Psoas muscle (tissue), 8 donors: ENCODE results near the gene PPFIA1. TPM values are rescaled to one million over a fixed set of nuclear protein-coding genes. Genes with fewer than 3 reads are reported as not detected.
"Not testable (repeated sequence)": the region's sequence is repeated elsewhere in the genome, so short reads cannot be mapped to it uniquely, and the experiment has no call there.

Experiments used
- ATAC-seq, 4 donors: fragments of 200-7000 bp; cut with Tn5 transposase; one replicate each; pipeline ENCODE4 v1.9.1; 2020; ENCODE audit warnings: moderate library complexity in 3 of 4, mild to moderate bottlenecking in 2 of 4
- DNase-seq, 2 donors: peaks; one replicate each; pipeline ENCODE4 v3.0.0-alpha.2; 2020
- H3K27ac ChIP-seq: fragments of 200-600 bp; one replicate; pipeline ENCODE4 v1.8.0; 2022
- H3K27me3 ChIP-seq, 3 donors: fragments of 200-600 bp in 1 of 3; one replicate each; pipeline versions ENCODE4 v1.6.1 to v1.8.0; 2013 to 2022; ENCODE audit warnings: low read length in 2 of 3, mild to moderate bottlenecking in 2 of 3, moderate library complexity in 1 of 3; ENCODE audit not compliant: insufficient read depth in 3 of 3
- H3K36me3 ChIP-seq, 2 donors: fragments of 200-600 bp in 1 of 2; one replicate each; pipeline versions ENCODE4 v1.6.1 to v1.8.0; 2013 to 2022; ENCODE audit warnings: low read depth in 1 of 2, mild to moderate bottlenecking in 1 of 2, moderate library complexity in 1 of 2; ENCODE audit not compliant: insufficient read depth in 1 of 2
- H3K4me1 ChIP-seq: fragments of 200-600 bp; one replicate; pipeline ENCODE4 v1.8.0; 2022
- H3K4me3 ChIP-seq: fragments of 200-600 bp; one replicate; pipeline ENCODE4 v1.8.0; 2022; ENCODE audit warnings: mild to moderate bottlenecking
- H3K9me3 ChIP-seq: fragments of 200-600 bp; one replicate; pipeline ENCODE4 v1.8.0; 2022
- WGBS, 3 donors: extraction: QIAGEN DNeasy Blood & Tissue Kit; methylation state at CpG; one replicate each; pipeline versions ENCODE4 v1.1.6 to v1.1.7; 2013; 5-methylcytosine and 5-hydroxymethylcytosine counted together
- intact Hi-C, 2 donors: fragments of 100-400 bp; cut with DNase I; formaldehyde crosslinking; loops; one replicate each; pipeline versions ENCODE4 v1.11.0 to v1.14.2; 2022
- polyA plus RNA-seq, 3 donors: library from polyadenylated mRNA; stranded (reverse); fragments of 200-250 nt; gene quantifications; one replicate each; pipeline ENCODE4 v1.2.3, GENCODE V29; 2013
- total RNA-seq, 4 donors: library from RNA; stranded (reverse); fragmentation: NEBNext Ultra II Directional in 2 of 4; extraction: Animal tissue kit (Norgen Biotek cat#: 25700) in 2 of 4; gene quantifications; one replicate each; pipeline versions ENCODE4 v1.2.1 to v1.2.4, GENCODE V29; 2021 to 2023
- TF ChIP-seq, protein P1 (sequence below): fragments of 200-600 bp; IDR thresholded peaks from one replicate; pipeline ENCODE4 v1.8.0; 2022; ENCODE audit warnings: antibody characterized with exemption
- donor health status: healthy with polysubstance abuse.
- donor health status: DM: no; HTN: no; CAD: no; lungs with moderate emphysema.
- donor health status: Bipolar disorder and iron deficiency.
- donor health status: healthy.
- donor health status: DM: yes; HTN: yes; CAD: no.
- donor health status: DM: no; HTN: no; CAD: no.
- donor health status: DM: no; HTN: no; CAD: no.
- donor health status: DM: yes; HTN: yes; CAD: no.

PPFIA1 gene
- total and polyA plus RNA-seq, 7 donors, result 16.7 to 49.5 (median 34.3) TPM

DNA sequence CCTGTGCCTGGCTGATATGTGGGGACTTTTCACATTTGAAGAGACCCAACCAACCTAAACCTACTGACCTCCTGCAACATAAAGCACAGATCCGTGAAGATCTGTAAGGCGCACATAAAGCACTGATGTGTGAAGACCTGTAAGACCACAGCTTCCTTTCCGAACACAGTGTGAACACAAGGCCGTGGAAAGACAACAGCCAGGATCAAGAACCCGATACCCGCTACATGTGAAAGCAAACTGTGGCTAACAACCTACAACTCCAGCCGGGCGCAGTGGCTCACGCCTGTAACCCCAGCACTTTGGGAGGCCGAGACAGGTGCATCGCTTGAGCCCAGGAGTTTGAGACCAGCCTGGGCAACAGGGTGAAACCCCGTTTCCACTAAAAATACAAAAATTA, 17.6 kb upstream of the PPFIA1 start:
- no peaks in the 10 kb centered on the region for H3K9me3 ChIP-seq
- intact Hi-C loops, result no loop called here
- H3K36me3 ChIP-seq, result no peaks in the 10 kb centered on the region
- no peak overlapping the region for H3K4me3 ChIP-seq
- no peaks in the 10 kb centered on the region for H3K27me3 ChIP-seq
- no peak overlapping the region for H3K27ac ChIP-seq
- ATAC-seq (no peak), DNase-seq (peak in 1 of 2 donors; percentile 19)
- no peaks in the 10 kb centered on the region for H3K4me1 ChIP-seq
- TF ChIP-seq, protein P1, sequence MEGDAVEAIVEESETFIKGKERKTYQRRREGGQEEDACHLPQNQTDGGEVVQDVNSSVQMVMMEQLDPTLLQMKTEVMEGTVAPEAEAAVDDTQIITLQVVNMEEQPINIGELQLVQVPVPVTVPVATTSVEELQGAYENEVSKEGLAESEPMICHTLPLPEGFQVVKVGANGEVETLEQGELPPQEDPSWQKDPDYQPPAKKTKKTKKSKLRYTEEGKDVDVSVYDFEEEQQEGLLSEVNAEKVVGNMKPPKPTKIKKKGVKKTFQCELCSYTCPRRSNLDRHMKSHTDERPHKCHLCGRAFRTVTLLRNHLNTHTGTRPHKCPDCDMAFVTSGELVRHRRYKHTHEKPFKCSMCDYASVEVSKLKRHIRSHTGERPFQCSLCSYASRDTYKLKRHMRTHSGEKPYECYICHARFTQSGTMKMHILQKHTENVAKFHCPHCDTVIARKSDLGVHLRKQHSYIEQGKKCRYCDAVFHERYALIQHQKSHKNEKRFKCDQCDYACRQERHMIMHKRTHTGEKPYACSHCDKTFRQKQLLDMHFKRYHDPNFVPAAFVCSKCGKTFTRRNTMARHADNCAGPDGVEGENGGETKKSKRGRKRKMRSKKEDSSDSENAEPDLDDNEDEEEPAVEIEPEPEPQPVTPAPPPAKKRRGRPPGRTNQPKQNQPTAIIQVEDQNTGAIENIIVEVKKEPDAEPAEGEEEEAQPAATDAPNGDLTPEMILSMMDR, result no peak
- 94 to 96% (median 95%) methylated on average over 12 of the region's 12 CpGs for WGBS, 3 donors

- whole genome bisulfite sequencing, 3 donors, result 50 to 59% (median 58%) methylated on average over 12 of the region's 12 CpGs
- H3K4me3 ChIP-seq, result no peak overlapping the region
- H3K36me3 ChIP-seq, result no peaks in the 10 kb centered on the region
- H3K9me3 ChIP-seq, result no peaks in the 10 kb centered on the region
- no peaks in the 10 kb centered on the region for H3K27me3 ChIP-seq
- peak in 1 of 4 donors; percentile 56 for ATAC-seq
- TF ChIP-seq, protein P1, result no peak
- DNase-seq, result peak in 1 of 2 donors; percentile 53
- H3K4me1 ChIP-seq, result no peaks in the 10 kb centered on the region
- intact Hi-C loops, result no loop called here
- H3K27ac ChIP-seq, result no peak overlapping the region
Measured at GRCh38 chr11:70255477-70256116, 14.9 kb upstream of the PPFIA1 start.

DNA sequence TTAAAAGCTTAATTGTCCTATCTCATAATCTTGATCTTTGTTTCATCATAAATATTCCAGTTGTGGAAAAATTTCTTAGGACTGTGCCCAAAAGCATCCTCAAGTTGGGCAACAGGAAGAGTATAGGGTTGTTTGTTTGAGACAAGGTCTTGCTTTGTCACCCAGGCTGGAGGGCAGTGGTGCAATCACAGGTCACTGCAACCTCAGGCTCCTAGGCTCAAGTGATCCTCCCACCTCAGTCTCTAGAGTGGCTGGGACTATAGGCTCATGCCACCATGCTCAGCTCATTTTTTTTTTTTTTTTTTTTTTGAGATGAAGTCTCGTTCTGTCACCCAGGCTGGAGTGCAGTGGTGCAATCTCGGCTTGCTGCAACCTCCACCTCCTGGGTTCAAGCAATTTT, 11.4 kb upstream of the PPFIA1 start:
- H3K36me3 ChIP-seq, H3K4me3 ChIP-seq, H3K27ac ChIP-seq, H3K9me3 ChIP-seq, intact Hi-C loops, ATAC-seq, H3K27me3 ChIP-seq, H3K4me1 ChIP-seq: not testable (repeated sequence)
- 83 to 92% (median 86%) methylated on average over 2 of the region's 2 CpGs for WGBS, 3 donors
- DNase-seq, result peak in 1 of 2 donors; percentile 3

DNA sequence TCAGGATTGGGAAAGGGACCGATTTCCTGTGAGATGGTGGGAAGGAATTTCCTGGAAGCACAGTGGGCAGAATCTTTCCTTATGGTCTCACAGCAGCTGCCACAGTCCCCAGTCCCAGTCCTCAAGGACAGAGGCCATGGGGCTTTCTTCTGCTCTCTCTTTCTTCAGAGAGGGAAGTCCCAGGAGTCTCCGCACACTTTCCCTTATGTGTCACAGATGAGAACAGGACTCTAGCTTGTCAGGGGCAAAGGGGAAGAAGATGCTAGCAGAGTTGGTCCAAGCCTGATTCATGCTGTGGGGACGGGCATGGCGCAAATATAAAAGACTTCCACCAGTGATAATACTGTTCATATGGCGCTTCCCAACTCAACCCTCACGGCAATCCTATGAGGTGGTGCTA, 7.5 kb upstream of the PPFIA1 start:
- 87 to 90% (median 89%) methylated on average over 6 of the region's 6 CpGs for WGBS, 3 donors
- ATAC-seq (no peak), DNase-seq (peak in 1 of 2 donors; percentile 1)
- Histone ChIP-seq H3K4me1 (no peaks in the 10 kb centered on the region), H3K27ac (no peak overlapping the region), H3K27me3 (peaks cover 0 to 23% (median 0%) of the 10 kb centered on the region in 3 donors), H3K4me3 (no peak overlapping the region), H3K36me3 (no peaks in the 10 kb centered on the region), H3K9me3 (no peaks in the 10 kb centered on the region)
- TF ChIP-seq, protein P1, result no peak
- intact Hi-C loops, result no loop called here

DNA sequence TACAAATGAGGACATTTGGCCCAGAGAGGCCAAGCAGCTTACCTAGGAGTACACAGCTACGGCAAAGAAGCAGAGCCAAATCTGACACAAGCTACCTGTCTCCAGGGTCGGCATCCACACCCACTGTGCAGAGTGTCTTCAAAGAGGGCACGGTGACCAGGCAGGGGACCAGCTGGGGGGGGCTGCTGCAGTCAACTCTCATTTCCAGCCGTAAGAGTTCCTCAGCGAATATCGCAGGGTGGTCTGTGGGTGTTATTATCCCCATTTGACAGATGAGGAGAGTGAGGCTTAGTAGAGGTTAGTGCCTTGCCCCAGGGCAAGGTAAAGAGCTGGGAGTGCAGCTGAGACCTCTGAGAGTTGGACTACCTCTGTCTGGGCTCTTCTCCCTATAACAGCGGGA, 7.1 kb upstream of the PPFIA1 start:
- no peaks in the 10 kb centered on the region for H3K4me1 ChIP-seq
- H3K36me3 ChIP-seq, result no peaks in the 10 kb centered on the region
- ATAC-seq, result no peak
- no peaks in the 10 kb centered on the region for H3K9me3 ChIP-seq
- TF ChIP-seq, protein P1, result no peak
- 86 to 95% (median 89%) methylated on average over 7 of the region's 7 CpGs for WGBS, 3 donors
- intact Hi-C loops, result no loop called here
- H3K27ac ChIP-seq, result no peak overlapping the region
- no peak overlapping the region for H3K4me3 ChIP-seq
- DNase-seq, result peak in 1 of 2 donors; percentile 9
- H3K27me3 ChIP-seq, result peaks cover 0 to 27% (median 1%) of the 10 kb centered on the region in 3 donors
